ENCODE data around the gene SNX33.
"Not testable (repeated sequence)": the region's sequence is repeated elsewhere in the genome, so short reads cannot be mapped to it uniquely, and the experiment has no call there.

The SNX33 gene

DNA sequence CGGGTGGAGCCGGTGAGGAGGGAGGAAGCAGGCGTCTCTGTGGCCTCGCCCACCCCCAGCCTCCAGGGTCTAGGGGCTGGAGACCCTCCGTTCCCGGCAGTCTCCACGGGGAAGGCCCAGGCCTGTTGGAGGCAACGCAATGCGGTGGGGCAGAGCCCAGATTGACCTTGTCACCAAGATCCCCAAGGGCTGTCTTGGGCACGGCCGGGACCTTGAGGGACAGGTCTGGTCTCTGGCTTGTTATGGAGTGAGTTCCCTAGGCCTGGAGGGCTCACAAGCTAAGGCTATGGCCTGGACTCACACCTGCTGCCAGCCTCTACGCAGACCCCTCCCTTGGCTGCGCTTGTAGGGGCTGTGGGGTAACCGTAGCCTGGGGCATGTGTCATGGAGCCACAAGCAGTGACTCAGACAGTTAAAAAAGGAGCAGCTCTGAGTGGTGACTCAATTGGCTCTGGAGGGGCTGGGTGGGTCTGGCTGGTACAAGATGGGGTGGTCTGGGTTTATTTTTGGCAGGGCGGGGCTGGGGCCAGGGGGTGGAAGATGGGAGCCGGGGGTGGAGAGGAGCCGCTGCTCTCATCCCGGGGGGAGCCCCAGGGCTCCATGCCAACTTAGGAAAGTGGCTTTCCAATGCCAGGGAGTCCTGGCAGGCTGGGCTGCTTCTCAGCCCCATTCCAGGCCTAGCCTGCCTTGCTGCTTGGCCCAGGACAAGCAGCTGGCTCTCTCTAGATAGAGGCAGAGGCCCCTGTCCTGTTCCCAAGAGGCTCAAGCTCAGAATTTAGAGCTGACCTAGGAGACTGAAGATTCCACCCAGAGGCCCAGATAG is 55.9 kb downstream of the SNX33 start:
- DNase-seq: not testable (repeated sequence)

DNA sequence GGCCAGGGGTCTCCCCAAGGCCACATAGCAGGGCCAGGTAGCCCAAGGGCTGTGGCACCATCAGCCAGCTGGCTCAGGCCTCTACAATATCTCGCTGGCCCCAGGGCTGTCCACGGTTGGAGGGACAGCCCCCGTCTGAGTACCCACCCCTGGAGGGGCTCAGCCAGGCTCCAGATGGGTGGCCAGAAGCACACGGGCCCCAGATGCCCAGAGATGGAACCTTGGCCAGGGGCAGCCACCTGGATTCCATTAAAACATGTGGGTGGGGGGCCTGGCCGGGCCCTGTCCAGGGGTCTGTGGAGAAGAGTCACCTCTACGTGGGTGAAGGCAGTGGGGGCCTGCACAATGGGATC is 56.5 kb downstream of the SNX33 start:
- DNase-seq: no peak

DNA sequence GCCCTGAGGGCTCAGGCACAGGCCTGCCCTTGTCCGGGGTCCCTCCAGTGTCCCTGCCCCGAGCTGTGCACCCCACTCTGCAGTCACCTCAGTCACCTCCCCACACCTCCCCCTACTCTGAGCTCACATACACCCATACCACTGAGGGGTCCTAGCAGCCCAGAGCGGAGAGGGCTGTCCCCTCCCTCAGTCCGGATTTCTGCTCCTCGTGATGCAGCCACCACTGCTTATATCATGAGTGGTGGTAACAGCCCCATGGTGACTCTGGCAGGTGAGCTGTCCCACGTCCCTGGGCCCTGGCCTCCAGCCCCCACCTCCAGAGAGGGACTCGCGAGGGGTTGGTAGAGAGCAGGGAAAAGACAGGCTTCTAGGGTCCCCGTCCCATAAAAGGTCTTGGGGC is 56.9 kb downstream of the SNX33 start:
- DNase-seq: no peak

DNA sequence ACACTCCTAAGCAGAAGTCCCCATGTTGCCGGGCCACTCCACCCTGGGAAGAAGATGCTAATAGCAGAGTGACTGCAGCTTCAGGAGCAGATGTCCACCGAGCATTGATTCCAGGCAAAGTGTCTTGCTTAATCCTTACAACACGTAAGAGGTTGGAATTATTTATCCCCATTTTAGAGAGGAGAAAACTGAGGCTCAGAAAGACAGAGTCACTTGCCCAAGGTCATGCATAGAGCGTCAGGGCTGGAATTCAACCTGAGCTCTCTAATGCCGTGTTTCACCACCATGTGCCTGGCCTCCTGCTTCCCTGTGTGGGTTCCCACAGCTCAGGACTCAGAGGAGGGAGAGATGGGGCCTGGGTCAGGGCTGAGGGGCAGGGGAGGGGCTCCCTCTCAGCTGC is 57.7 kb downstream of the SNX33 start:
- not testable (repeated sequence) for DNase-seq

GRCh38 chr15:75705854-75706681 is 58.4 kb downstream of the SNX33 start:
- no peak for DNase-seq

GRCh38 chr15:75706682-75706954 is 58.9 kb downstream of the SNX33 start:
- no peak for DNase-seq

DNA sequence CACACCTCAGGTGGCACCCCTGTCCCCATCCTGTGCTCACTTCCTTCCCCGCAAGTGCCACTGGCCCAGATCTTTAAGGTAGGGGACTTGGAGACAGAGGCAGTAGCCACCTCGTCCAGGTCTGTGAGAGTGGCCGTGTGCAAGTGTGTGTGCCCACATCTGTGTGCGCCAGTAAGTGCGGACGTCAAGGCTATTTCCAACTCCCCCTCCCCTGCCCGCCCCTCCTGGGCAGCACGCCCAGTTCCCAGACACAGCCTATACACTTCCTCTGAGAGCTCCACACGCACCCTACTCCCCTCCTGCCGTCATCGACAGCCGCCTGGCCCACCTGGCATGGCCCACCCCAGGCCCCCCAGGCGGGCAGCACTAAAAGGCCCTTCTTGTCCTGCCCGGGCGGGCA is 61.7 kb downstream of the SNX33 start:
- peak; percentile 42 for DNase-seq

DNA sequence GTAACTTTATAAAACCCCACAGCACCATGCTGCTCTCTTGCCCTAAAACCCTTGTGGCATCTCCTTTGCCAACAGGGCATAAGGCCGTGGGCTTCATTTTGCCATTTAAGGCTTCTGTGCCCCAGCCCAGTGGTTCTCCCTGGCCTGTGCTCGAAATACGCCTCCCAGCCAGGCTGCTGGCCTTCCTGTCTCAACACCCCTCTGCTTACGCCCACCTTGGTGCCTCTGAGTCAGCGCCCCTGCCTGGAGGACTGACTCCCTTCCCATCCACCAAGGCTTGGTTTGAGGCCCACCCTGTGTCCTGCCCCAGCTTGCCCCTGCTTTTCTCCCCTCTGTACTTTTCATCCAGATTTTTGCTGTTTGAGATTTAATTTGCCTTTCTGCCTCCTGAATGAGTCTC is 63.2 kb downstream of the SNX33 start:
- DNase-seq: not testable (repeated sequence)

DNA sequence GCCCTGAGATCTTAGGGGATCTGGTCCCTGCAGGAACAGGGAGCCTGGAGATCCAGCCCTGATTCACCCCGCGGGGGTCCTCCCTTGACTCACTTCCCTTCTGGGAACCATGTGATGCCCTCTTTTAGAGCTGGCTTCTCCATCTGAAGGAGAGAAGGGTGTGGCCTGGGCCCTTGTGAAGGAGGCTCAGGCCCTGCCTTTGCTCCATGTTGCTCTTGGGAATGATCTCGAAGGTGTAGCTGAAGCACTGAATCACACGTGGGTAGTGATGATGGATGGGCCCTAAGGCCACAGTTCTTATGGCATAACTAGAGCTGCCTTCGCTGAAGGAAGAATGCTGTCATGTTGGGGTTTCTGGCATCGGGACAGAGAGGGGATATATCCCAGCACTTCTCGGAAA is 63.8 kb downstream of the SNX33 start:
- DNase-seq: not testable (repeated sequence)
